ENCODE data around the gene MYB. TPM values are rescaled to one million over a fixed set of nuclear protein-coding genes. Genes with fewer than 3 reads are reported as not detected.

MYB gene
- total and polyA plus RNA-seq, 2 of the 4 experiments (the other 2 are of a cell fraction), result 0.44 to 0.90 TPM

Small RNA genes within 50 kb of the gene (microRNA-seq; reads per million reads assigned to microRNA genes)
- gene MIR548A2 (ENCODE audit: insufficient read depth in 1 of 2, insufficient read length in 1 of 2, unreplicated experiment in 1 of 2), result 0 reads per million in 2 experiments

Small RNA genes within 50 kb of the gene (small RNA-seq; reads per million reads assigned to genes)
- gene MIR548A2, result 0 reads per million in 5 experiments

Other genes with a start within 250 kb of the MYB start
- gene ALDH8A1, start 231.2 kb upstream of the MYB start, total RNA-seq (2012; rRNA removed), result under 0.01 TPM in 2 replicates
- gene ALDH8A1, start 231.2 kb upstream of the MYB start, polyA plus RNA-seq (2012; rRNA removed), result 0.15 and 0.19 TPM in 2 replicates
- gene HBS1L, start 126.5 kb upstream of the MYB start, total RNA-seq (2012; rRNA removed), result 120 and 171 TPM in 2 replicates
- 38.6 and 45.1 TPM in 2 replicates for gene HBS1L, start 126.5 kb upstream of the MYB start, polyA plus RNA-seq (2012; rRNA removed)

Data from IMR-90 (cell line).